IgD-negative memory B cell (primary cell): Measurements from ENCODE around the gene GINS1. TPM values are rescaled to one million over a fixed set of nuclear protein-coding genes. Genes with fewer than 3 reads are reported as not detected.

ENCODE experiments used
- H3K27ac Mint-ChIP-seq, 3 donors: one replicate each; pipeline ENCODE4 v1.8.0; 2020 to 2022; ENCODE audit warnings: mild to moderate bottlenecking in 3 of 3, mixed read lengths in 3 of 3, moderate library complexity in 1 of 3
- H3K27me3 Mint-ChIP-seq: one replicate; pipeline ENCODE4 v1.8.0; 2021; ENCODE audit warnings: mixed read lengths
- H3K36me3 Mint-ChIP-seq: one replicate; pipeline ENCODE4 v1.8.0; 2020; ENCODE audit warnings: mild to moderate bottlenecking, mixed read lengths
- H3K4me1 Mint-ChIP-seq, 3 donors: one replicate each; pipeline ENCODE4 v1.8.0; 2020 to 2022; ENCODE audit warnings: mixed read lengths in 3 of 3, mild to moderate bottlenecking in 1 of 3
- H3K4me3 Mint-ChIP-seq, 4 donors: one replicate each; pipeline ENCODE4 v1.8.0; 2020 to 2022; ENCODE audit warnings: mild to moderate bottlenecking in 4 of 4, mixed read lengths in 4 of 4, moderate library complexity in 3 of 4
- H3K9me3 Mint-ChIP-seq, 3 donors: one replicate each; pipeline ENCODE4 v1.8.0; 2020 to 2021; ENCODE audit warnings: mixed read lengths in 3 of 3, mild to moderate bottlenecking in 1 of 3
- polyA plus RNA-seq: library from polyadenylated mRNA; unstranded; fragments of 300-500 nt; fragmentation: Illumina TruSeq; gene quantifications from one replicate; pipeline ENCODE4 v1.2.3, GENCODE V29; 2021

GINS1 gene
- polyA plus RNA-seq, 1 donor from 2014 or later = 1.2 TPM

DNA sequence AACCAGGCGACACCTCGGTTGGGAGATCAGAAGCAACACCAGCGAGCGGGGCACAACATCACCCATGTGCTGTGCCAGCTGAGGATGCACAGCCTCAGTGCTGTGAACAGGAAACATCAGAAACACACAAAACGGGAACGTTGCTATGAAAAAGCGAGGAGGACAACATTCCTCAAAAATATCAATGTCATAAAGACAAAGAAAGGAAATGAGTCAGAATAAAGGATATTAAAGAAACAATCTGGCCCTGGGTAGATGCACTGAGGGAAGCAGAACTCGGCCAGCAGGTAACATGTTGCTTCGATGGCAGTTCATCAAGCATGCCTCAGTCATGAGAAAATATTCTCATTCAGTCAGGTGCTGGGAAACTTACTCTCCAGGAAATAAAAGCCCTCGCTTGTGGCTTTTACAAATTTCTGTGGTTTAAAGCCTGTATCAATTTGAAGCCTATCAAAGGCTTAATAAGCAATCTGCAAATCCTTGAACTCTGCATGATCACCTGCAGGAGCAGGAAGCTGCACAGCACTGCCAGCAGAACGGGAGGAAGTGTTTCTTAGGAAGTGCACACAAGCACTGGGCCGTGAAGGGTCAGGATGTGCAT is 77.5 kb downstream of the GINS1 start:
- Mint-ChIP-seq H3K27ac (peak overlapping the region in 1 of 3 donors; percentile 71), H3K9me3 (no peaks in the 10 kb centered on the region), H3K4me1 (peaks cover 0 to 11% (median 9%) of the 10 kb centered on the region in 3 donors), H3K27me3 (peaks cover 3% of the 10 kb centered on the region), H3K4me3 (no peak overlapping the region), H3K36me3 (no peaks in the 10 kb centered on the region)

DNA sequence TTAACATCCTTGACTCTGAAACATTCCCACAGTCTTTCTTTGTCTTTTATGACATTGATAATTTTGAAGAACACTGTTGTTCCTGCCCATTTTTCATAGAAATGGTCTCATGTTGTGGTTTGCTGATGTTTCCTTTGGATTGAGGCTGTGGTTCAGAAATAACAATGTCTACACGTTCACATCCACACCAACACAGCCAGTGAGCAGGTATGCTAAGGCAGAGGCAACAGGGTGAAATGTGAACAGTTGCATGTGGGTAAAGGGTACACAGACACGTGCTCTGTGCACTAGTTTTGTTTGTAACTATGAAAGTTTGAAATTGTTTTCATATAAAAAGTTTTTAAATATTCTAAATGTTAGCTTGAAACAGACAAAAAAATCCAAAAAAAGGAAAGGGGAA is 78.4 kb downstream of the GINS1 start:
- no peak overlapping the region for H3K27ac Mint-ChIP-seq
- H3K4me1 Mint-ChIP-seq = peaks cover 0 to 11% (median 9%) of the 10 kb centered on the region in 3 donors
- no peak overlapping the region for H3K4me3 Mint-ChIP-seq
- H3K9me3 Mint-ChIP-seq = no peaks in the 10 kb centered on the region
- peaks cover 3% of the 10 kb centered on the region for H3K27me3 Mint-ChIP-seq
- no peaks in the 10 kb centered on the region for H3K36me3 Mint-ChIP-seq

DNA sequence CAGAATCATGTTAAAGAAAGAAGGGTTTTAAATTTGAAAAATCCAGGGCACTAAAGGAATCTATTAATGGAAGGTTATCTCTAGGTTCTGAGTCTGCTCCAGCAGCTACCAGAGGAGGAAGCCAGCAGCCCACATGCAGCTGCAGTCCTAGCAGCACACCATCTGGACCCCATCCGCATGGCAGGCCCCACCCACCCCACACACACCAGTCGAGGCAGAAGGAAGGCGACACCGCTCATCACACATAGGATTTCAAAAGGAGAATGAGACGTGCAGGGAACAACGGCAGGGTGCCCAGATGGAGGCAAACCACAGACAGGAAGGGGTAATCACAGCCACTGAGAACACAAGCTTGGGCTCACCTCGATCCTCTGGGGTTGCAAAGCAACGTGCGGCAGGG is 78.9 kb downstream of the GINS1 start:
- H3K27ac Mint-ChIP-seq = no peak overlapping the region
- H3K4me3 Mint-ChIP-seq = no peak overlapping the region
- no peaks in the 10 kb centered on the region for H3K36me3 Mint-ChIP-seq
- no peaks in the 10 kb centered on the region for H3K9me3 Mint-ChIP-seq
- peaks cover 0 to 11% (median 9%) of the 10 kb centered on the region in 3 donors for H3K4me1 Mint-ChIP-seq
- peaks cover 3% of the 10 kb centered on the region for H3K27me3 Mint-ChIP-seq

DNA sequence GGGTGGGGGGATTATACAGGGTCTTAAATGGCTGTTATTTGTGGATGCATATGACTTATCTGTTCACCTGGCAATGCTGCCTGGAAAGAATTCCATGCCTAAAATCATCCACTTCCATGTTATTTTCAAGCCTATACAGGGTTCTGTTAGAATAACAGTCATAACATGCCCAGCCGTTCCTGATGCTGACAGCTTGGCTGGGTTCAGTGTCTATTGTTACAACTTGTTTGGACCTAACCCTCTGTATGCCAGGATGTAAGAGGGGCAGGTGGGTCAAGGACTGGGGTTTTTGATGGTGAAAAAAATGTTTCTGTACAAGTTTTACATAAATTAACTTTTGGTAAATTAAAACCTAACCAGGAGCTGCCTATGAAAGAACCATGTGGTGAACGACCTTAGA is 79.8 kb downstream of the GINS1 start:
- peaks cover 0 to 11% (median 9%) of the 10 kb centered on the region in 3 donors for H3K4me1 Mint-ChIP-seq
- no peaks in the 10 kb centered on the region for H3K36me3 Mint-ChIP-seq
- H3K27ac Mint-ChIP-seq = peak overlapping the region in 1 of 3 donors; percentile 53
- no peak overlapping the region for H3K4me3 Mint-ChIP-seq
- peaks cover 3% of the 10 kb centered on the region for H3K27me3 Mint-ChIP-seq
- no peaks in the 10 kb centered on the region for H3K9me3 Mint-ChIP-seq

- Mint-ChIP-seq H3K27me3 (peaks cover 3% of the 10 kb centered on the region), H3K9me3 (no peaks in the 10 kb centered on the region), H3K36me3 (no peaks in the 10 kb centered on the region), H3K4me3 (no peak overlapping the region), H3K27ac (no peak overlapping the region), H3K4me1 (peaks cover 0 to 11% (median 9%) of the 10 kb centered on the region in 3 donors)
These were observed 80.5 kb downstream of the GINS1 start for GRCh38 chr20:25487975-25488374.

- Mint-ChIP-seq H3K4me3 (no peak overlapping the region), H3K27me3 (peaks cover 2% of the 10 kb centered on the region), H3K4me1 (peaks cover 0 to 9% (median 9%) of the 10 kb centered on the region in 3 donors), H3K36me3 (no peaks in the 10 kb centered on the region), H3K27ac (no peak overlapping the region), H3K9me3 (no peaks in the 10 kb centered on the region)
These were observed 81.9 kb downstream of the GINS1 start for GRCh38 chr20:25489221-25489871.

- H3K36me3 Mint-ChIP-seq = no peaks in the 10 kb centered on the region
- no peak overlapping the region for H3K4me3 Mint-ChIP-seq
- no peak overlapping the region for H3K27ac Mint-ChIP-seq
- H3K4me1 Mint-ChIP-seq = no peaks in the 10 kb centered on the region
- H3K27me3 Mint-ChIP-seq = no peaks in the 10 kb centered on the region
- no peaks in the 10 kb centered on the region for H3K9me3 Mint-ChIP-seq
These were observed 83.4 kb downstream of the GINS1 start for GRCh38 chr20:25490656-25491445.

DNA sequence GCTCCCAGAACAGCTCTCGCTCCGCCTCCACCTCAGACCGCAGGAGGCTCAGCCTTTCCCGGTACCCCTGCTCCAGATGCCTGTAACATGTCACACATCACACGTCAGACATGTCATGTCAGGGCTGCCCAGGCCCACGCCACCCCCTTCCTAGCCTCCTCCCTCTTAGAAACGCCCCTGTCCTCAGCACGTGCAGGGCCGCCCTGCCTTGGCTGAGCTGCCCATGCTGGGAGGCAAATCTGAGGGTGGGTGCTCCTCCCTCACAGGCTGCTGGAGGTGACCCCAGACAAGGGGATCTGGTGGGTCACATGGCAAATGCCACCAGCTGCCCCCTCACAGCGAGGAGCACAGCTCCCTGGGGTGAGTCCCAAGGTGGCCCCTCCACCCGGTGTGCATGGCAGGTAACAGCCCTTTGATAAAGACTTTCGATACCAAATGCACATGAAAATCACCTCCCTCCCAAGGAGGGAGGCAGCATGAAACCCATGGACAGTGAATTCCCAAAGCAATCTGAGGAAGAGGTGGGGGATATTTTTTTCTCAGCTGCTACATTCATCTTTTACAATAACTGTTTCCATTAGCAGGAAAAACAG is 84.1 kb downstream of the GINS1 start:
- H3K27ac Mint-ChIP-seq = no peak overlapping the region
- H3K36me3 Mint-ChIP-seq = no peaks in the 10 kb centered on the region
- no peaks in the 10 kb centered on the region for H3K9me3 Mint-ChIP-seq
- no peaks in the 10 kb centered on the region for H3K27me3 Mint-ChIP-seq
- H3K4me3 Mint-ChIP-seq = no peak overlapping the region
- no peaks in the 10 kb centered on the region for H3K4me1 Mint-ChIP-seq

DNA sequence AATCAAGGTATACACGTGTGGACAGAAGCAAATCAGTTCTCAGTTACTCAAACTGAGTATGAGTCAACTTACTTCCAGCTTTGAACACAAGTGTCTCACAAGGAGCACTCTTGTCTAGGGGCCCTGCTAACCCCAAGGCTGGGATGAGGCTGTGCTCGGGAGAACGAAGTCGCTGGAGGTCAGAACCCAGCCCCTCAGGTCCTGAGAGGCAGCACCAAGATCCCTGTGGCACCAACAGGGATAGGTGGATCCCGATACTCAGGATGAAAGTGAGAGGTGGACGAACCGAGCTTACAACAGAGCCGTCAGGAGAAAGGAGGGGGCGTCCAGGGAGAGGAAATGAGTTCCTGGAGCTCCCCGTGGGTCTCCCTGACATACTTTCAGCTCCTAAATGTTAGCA is 85.7 kb downstream of the GINS1 start:
- Mint-ChIP-seq H3K4me3 (no peak overlapping the region), H3K27me3 (no peaks in the 10 kb centered on the region), H3K9me3 (no peaks in the 10 kb centered on the region), H3K36me3 (no peaks in the 10 kb centered on the region), H3K27ac (no peak overlapping the region), H3K4me1 (no peaks in the 10 kb centered on the region)

- Mint-ChIP-seq H3K36me3 (no peaks in the 10 kb centered on the region), H3K9me3 (no peaks in the 10 kb centered on the region), H3K4me1 (no peaks in the 10 kb centered on the region), H3K4me3 (no peak overlapping the region), H3K27ac (peak overlapping the region in 1 of 3 donors; percentile 54), H3K27me3 (no peaks in the 10 kb centered on the region)
These were observed 86.5 kb downstream of the GINS1 start for GRCh38 chr20:25493748-25494505.

GRCh38 chr20:25494506-25495188 is 87.2 kb downstream of the GINS1 start:
- Mint-ChIP-seq H3K27me3 (peaks cover 3% of the 10 kb centered on the region), H3K27ac (peak overlapping the region in 1 of 3 donors; percentile 54)

DNA sequence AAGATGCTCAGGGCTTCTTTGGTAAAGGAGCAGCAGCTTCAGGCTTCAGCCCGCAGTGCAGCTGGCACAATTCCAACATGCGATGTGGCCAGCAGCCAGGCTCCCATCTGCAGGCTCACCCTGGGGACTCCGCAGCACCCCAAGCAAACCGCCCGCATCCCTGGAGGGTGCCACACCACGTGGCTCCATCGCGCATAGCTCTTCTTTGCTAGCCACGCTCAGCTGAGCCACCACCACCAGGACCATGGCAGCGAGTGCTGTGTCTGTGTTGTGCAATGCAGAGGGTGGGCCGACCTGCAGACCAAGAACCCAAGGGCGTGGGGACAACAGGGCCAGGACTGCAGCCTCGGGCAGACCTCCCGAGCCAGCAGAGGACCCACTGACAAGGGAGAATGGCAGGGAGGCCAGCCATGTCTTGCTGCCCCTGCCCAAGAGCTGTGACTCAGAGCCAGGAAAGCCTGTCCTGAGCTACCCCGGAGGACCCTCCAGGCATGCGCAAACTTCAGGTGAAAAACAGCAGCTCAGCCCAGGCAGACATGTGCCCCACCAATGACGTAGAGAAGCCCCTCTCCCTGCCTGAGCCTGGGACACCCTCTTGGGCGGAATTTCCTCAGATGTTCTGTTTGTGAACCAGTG is 87.8 kb downstream of the GINS1 start:
- Mint-ChIP-seq H3K27ac (no peak overlapping the region), H3K27me3 (peaks cover 3% of the 10 kb centered on the region), H3K9me3 (no peaks in the 10 kb centered on the region), H3K36me3 (no peaks in the 10 kb centered on the region), H3K4me1 (peaks cover 0 to 2% (median 0%) of the 10 kb centered on the region in 3 donors), H3K4me3 (no peak overlapping the region)

More at GRCh38 chr20:25494506-25495188, 87.2 kb downstream of the GINS1 start:
- Mint-ChIP-seq H3K4me3 (no peak overlapping the region), H3K4me1 (peaks cover 0 to 2% (median 0%) of the 10 kb centered on the region in 3 donors), H3K36me3 (no peaks in the 10 kb centered on the region), H3K9me3 (no peaks in the 10 kb centered on the region)

DNA sequence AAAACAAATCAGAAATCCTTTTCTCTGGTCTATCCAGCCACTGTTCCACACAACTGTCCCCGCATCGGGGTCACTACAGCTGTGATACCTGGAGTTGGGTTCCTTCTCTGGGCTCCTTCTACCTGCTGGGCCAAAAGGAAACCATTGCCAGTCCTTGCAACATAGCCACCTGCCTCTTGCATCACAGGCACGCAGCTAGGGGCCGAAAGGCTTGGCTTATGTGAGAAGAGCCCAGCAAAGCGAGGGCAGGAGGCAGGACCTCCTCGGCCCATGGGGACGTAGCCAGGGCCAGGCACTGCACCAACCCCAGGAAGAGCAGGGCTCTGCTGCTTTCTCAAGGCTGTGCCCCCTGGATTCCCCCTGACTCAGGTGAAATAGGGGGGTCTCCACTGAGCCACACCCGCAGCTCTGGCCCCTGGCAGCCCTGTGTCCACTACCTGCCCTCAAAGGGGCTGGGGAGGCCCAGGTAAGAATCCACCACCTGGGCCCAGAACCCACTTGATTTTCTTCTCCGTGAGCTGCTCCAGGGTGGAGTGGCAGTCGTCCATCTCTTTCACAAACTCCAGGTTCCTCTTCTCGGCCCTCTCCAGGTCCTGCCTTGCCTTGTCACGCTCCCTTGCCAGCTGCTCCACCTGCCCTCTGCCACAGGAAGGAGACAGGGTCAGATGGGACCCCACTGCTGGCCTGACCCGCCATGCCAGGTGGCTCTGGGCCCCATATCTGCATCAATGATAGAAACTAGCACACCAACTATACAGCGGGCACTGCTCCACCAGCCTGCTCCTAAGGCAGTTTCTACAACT is 88.9 kb downstream of the GINS1 start:
- no peak overlapping the region for H3K4me3 Mint-ChIP-seq
- H3K4me1 Mint-ChIP-seq = peaks cover 0 to 2% (median 0%) of the 10 kb centered on the region in 3 donors
- H3K9me3 Mint-ChIP-seq = no peaks in the 10 kb centered on the region
- H3K27ac Mint-ChIP-seq = no peak overlapping the region
- H3K36me3 Mint-ChIP-seq = no peaks in the 10 kb centered on the region
- H3K27me3 Mint-ChIP-seq = peaks cover 3% of the 10 kb centered on the region
